ENCODE measurements around the gene CCDC187. TPM values are rescaled to one million over a fixed set of nuclear protein-coding genes. Genes with fewer than 3 reads are reported as not detected.

Gene CCDC187
- total RNA-seq, 1 donor from 2014 or later = not detected

GRCh38 chr9:136240941-136241340 is 63.0 kb downstream of the CCDC187 start:
- no peak overlapping the region for H3K27ac Mint-ChIP-seq
- Histone ChIP-seq H4K20me1 (ENCODE audit: low read depth) (peaks cover 79% of the 10 kb centered on the region), H3K4me2 (no peak overlapping the region), H3K27ac (no peak overlapping the region), H3K9me3 (ENCODE audit: low read depth) (no peaks in the 10 kb centered on the region), H2AFZ (replicated peaks) (no peak overlapping the region), H3K4me3 (no peak overlapping the region), H3K79me2 (ENCODE audit: low read depth) (peaks cover 75% of the 10 kb centered on the region), H3K4me1 (peaks cover 16% of the 10 kb centered on the region), H3K27me3 (no peaks in the 10 kb centered on the region), H3F3A (ENCODE audit: low read depth) (peaks cover 13% of the 10 kb centered on the region), H3K36me3 (no peaks in the 10 kb centered on the region), H3K9ac (no peak overlapping the region)
- TF ChIP-seq CTCF (IDR thresholded peaks at IDR 0.05) (no peak), EZH2phosphoT487 (IDR thresholded peaks at IDR 0.05) (no peak), EZH2 (IDR thresholded peaks at IDR 0.05) (no peak)
- H3K4me1 Mint-ChIP-seq = peaks cover 25% of the 10 kb centered on the region
- no peak for DNase-seq (ENCODE audit: low spot score)
- no peak overlapping the region for H3K4me3 Mint-ChIP-seq
- no peaks in the 10 kb centered on the region for H3K9me3 Mint-ChIP-seq
- H3K27me3 Mint-ChIP-seq (ENCODE audit: insufficient read depth, low read depth) = peaks cover 2% of the 10 kb centered on the region
- H3K36me3 Mint-ChIP-seq = no peaks in the 10 kb centered on the region

GRCh38 chr9:136239983-136240330 is 63.9 kb downstream of the CCDC187 start:
- Mint-ChIP-seq H3K27ac (no peak overlapping the region), H3K4me3 (no peak overlapping the region), H3K27me3 (ENCODE audit: insufficient read depth, low read depth) (peaks cover 1% of the 10 kb centered on the region), H3K4me1 (peaks cover 22% of the 10 kb centered on the region), H3K36me3 (peaks cover 2% of the 10 kb centered on the region), H3K9me3 (no peaks in the 10 kb centered on the region)
- no peaks in the 10 kb centered on the region for H3K36me3 ChIP-seq
- no peak overlapping the region for H2AFZ ChIP-seq (replicated peaks)
- no peak for TF ChIP-seq CTCF (IDR thresholded peaks at IDR 0.05)
- TF ChIP-seq EZH2 (IDR thresholded peaks at IDR 0.05) = no peak
- no peak for TF ChIP-seq EZH2phosphoT487 (IDR thresholded peaks at IDR 0.05)
- no peak for DNase-seq (ENCODE audit: low spot score)
- H3F3A ChIP-seq (ENCODE audit: low read depth) = peaks cover 9% of the 10 kb centered on the region
- H3K9me3 ChIP-seq (ENCODE audit: low read depth) = no peaks in the 10 kb centered on the region
- no peak overlapping the region for H3K4me2 ChIP-seq
- peaks cover 73% of the 10 kb centered on the region for H3K79me2 ChIP-seq (ENCODE audit: low read depth)
- no peak overlapping the region for H3K4me3 ChIP-seq
- H3K4me1 ChIP-seq = peaks cover 16% of the 10 kb centered on the region
- H3K27ac ChIP-seq = no peak overlapping the region
- H3K9ac ChIP-seq = no peak overlapping the region
- H4K20me1 ChIP-seq (ENCODE audit: low read depth) = peaks cover 84% of the 10 kb centered on the region
- no peaks in the 10 kb centered on the region for H3K27me3 ChIP-seq

- Histone ChIP-seq H3K27ac (no peak overlapping the region), H3K4me3 (no peak overlapping the region), H3K79me2 (ENCODE audit: low read depth) (peaks cover 67% of the 10 kb centered on the region), H3K27me3 (no peaks in the 10 kb centered on the region), H3F3A (ENCODE audit: low read depth) (peaks cover 4% of the 10 kb centered on the region), H4K20me1 (ENCODE audit: low read depth) (peaks cover 79% of the 10 kb centered on the region), H2AFZ (replicated peaks) (no peak overlapping the region), H3K9ac (no peak overlapping the region), H3K36me3 (no peaks in the 10 kb centered on the region), H3K9me3 (ENCODE audit: low read depth) (no peaks in the 10 kb centered on the region), H3K4me1 (peaks cover 10% of the 10 kb centered on the region), H3K4me2 (no peak overlapping the region)
- peaks cover 5% of the 10 kb centered on the region for H3K36me3 Mint-ChIP-seq
- no peaks in the 10 kb centered on the region for H3K9me3 Mint-ChIP-seq
- TF ChIP-seq EZH2phosphoT487 (IDR thresholded peaks at IDR 0.05) (no peak), CTCF (IDR thresholded peaks at IDR 0.05) (no peak)
- no peak for DNase-seq (ENCODE audit: low spot score)
- peaks cover 16% of the 10 kb centered on the region for H3K4me1 Mint-ChIP-seq
- H3K27ac Mint-ChIP-seq = peak overlapping the region; percentile 53
- no peak overlapping the region for H3K4me3 Mint-ChIP-seq
- no peaks in the 10 kb centered on the region for H3K27me3 Mint-ChIP-seq (ENCODE audit: insufficient read depth, low read depth)
These were observed 64.5 kb downstream of the CCDC187 start for GRCh38 chr9:136239135-136239982.
